Ishikawa (cell line): ENCODE results near the gene THAP8.

Experiments
- CEBPB ChIP-seq: IDR thresholded peaks from 2 replicates; pipeline ENCODE4 v1.6.1; 2012
- EGR1 ChIP-seq: IDR thresholded peaks from 2 replicates; pipeline ENCODE4 v1.6.1; 2012
- EP300 ChIP-seq: IDR thresholded peaks from 2 replicates; pipeline ENCODE4 v1.6.1; 2012; ENCODE audit warnings: borderline replicate concordance
- FOXM1 ChIP-seq: IDR thresholded peaks from 2 replicates; pipeline ENCODE4 v1.6.1; 2012; ENCODE audit warnings: low read depth, borderline replicate concordance
- NFIC ChIP-seq: IDR thresholded peaks from 2 replicates; pipeline ENCODE4 v1.6.1; 2012
- RAD21 ChIP-seq: IDR thresholded peaks from 2 replicates; pipeline ENCODE4 v1.6.1; 2012; ENCODE audit warnings: low read depth
- TAF1 ChIP-seq: IDR thresholded peaks from 2 replicates; pipeline ENCODE4 v1.6.1; 2012; ENCODE audit warnings: low read depth, mild to moderate bottlenecking
- TCF12 ChIP-seq: IDR thresholded peaks from 2 replicates; pipeline ENCODE4 v1.6.1; 2012; ENCODE audit warnings: low read depth
- YY1 ChIP-seq: IDR thresholded peaks from 2 replicates; pipeline ENCODE4 v1.6.1; 2012; ENCODE audit warnings: low read depth
- ZBTB7A ChIP-seq: IDR thresholded peaks from 2 replicates; pipeline ENCODE4 v1.6.1; 2012; ENCODE audit warnings: low read depth
- TF ChIP-seq, protein P1 (sequence below): IDR thresholded peaks from 2 replicates; pipeline ENCODE4 v1.6.1; 2012
- TF ChIP-seq, protein P2 (sequence below): IDR thresholded peaks from 2 replicates; pipeline ENCODE4 v1.6.1; 2012

The THAP8 gene

GRCh38 chr19:35986664-35987570 is 67.2 kb downstream of the THAP8 start:
- TF ChIP-seq, protein P1, sequence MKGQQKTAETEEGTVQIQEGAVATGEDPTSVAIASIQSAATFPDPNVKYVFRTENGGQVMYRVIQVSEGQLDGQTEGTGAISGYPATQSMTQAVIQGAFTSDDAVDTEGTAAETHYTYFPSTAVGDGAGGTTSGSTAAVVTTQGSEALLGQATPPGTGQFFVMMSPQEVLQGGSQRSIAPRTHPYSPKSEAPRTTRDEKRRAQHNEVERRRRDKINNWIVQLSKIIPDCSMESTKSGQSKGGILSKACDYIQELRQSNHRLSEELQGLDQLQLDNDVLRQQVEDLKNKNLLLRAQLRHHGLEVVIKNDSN: no peak
- TF ChIP-seq EGR1 (no peak), YY1 (no peak), TAF1 (no peak), TCF12 (no peak), FOXM1 (no peak), CEBPB (no peak), ZBTB7A (no peak; the same call in 1 of the 2 replicates)
- TF ChIP-seq, protein P2, sequence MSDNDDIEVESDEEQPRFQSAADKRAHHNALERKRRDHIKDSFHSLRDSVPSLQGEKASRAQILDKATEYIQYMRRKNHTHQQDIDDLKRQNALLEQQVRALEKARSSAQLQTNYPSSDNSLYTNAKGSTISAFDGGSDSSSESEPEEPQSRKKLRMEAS: no peak

GRCh38 chr19:35986111-35986510 is 68.0 kb downstream of the THAP8 start:
- TF ChIP-seq, protein P2: no peak
- TF ChIP-seq FOXM1 (no peak), CEBPB (no peak), ZBTB7A (no peak), EP300 (no peak), TCF12 (no peak), TAF1 (no peak), NFIC (no peak), RAD21 (no peak)
- TF ChIP-seq, protein P1: no peak
